GM12873 (cell line): ENCODE data around the gene RIMS3.

Experiments used
- TF ChIP-seq, protein P1 (sequence below): IDR thresholded peaks from 2 replicates; pipeline ENCODE4 v1.5.1; 2012; ENCODE audit warnings: low read depth, mild to moderate bottlenecking, moderate library complexity, low read length, control low read depth; ENCODE audit not compliant: insufficient read depth; ENCODE audit errors: missing control alignments

RIMS3 gene

DNA sequence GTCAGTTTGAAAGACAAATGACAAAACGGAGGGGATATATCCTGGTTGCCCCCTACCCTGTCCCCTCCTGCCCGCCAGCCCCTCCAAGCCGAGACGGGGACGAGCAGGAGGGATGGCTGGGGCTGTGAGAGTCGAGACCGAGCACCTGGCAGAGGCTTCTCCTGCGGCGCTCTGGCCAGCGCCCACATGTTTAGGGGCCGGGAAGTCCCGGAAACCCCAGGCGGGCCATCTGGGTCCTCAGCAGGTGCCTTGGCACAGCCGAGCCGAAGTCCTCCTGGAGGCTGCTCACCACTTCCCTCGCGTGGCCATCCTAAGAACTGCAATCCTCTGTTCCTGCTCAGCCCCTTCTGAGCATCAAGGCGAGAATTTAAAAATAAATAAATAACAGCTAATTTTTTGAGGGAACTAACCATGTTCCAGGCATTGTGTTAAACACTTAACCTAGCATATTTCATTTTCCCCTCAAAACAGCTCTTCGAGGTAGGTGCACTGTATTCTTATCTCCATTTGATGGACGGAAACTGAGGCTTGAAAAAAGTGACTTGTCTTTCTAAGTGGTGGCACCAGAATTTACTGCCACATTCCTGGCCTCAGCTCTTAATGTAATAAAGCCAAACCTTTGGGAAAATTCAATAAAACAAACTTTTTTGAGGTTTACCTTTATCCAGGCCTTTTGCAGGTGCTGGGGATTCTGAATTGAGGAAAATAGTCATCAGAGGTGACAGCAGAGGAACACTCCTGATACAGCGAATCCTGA, 3.5 kb upstream of the RIMS3 start:
- TF ChIP-seq, protein P1, sequence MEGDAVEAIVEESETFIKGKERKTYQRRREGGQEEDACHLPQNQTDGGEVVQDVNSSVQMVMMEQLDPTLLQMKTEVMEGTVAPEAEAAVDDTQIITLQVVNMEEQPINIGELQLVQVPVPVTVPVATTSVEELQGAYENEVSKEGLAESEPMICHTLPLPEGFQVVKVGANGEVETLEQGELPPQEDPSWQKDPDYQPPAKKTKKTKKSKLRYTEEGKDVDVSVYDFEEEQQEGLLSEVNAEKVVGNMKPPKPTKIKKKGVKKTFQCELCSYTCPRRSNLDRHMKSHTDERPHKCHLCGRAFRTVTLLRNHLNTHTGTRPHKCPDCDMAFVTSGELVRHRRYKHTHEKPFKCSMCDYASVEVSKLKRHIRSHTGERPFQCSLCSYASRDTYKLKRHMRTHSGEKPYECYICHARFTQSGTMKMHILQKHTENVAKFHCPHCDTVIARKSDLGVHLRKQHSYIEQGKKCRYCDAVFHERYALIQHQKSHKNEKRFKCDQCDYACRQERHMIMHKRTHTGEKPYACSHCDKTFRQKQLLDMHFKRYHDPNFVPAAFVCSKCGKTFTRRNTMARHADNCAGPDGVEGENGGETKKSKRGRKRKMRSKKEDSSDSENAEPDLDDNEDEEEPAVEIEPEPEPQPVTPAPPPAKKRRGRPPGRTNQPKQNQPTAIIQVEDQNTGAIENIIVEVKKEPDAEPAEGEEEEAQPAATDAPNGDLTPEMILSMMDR, result peak; percentile 95

DNA sequence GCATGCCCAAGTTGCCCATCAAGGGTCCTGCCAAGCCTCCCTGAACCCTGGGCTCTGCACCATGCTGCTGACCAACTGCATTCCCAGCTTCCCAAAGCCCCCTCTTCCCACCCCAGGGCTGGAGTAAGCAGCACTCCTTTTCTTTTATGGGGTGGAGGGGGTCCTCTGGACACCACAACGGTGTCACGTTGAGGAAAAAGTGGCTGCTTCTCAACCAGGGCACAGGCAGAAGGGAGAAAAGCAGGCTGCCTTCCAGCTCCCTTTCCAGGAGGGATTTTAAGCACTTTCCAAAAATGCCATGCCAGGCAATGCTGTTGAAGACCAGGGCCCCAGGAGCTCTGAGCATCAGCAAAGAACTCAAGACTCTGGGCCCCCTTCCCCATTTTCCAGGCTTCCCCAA, 691 bp downstream of the RIMS3 start:
- TF ChIP-seq, protein P1, result no peak

- TF ChIP-seq, protein P1, result no peak
Observed at GRCh38 chr1:40664167-40664537, 1.3 kb downstream of the RIMS3 start.

DNA sequence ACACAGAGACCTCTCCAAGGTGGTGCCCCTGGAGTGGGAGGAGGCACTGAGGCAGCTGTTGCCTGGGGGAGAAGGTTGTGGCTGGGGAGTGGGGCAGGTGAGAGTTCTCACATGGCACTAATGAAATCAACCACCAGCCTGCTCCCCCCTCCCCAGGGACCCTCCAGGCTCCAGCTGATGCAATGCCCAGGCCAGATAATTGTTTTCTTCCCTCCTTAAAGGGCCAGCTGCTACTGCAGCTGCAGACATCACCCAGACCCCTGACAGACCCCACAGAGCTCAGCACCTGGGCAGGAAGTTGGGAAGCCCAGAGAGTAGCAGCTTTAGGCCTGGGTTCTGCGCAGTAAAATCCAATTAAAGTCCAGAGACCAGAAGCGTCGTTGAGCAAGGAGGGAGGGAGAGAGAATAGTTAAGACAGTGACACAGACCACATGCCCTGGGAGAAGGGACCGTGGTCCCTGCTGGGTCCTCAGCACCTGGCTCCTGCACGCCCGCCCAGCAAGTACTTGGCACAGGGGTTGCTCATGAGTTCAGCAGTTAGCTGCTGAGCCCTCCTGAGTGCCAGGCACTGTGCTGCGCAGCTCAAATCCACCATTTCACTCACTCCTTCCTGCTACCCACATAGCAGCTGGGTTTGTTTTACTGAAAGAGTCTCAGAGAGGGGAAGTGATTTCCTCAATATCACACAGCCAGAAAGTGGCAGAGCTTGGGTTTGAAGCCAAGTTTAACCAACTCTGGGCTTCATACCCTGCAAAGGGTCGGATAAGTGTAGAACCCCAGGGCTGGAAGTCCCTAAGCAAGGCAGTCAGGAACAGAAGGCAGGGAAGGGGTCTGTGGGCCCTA, 1.9 kb downstream of the RIMS3 start:
- TF ChIP-seq, protein P1, result no peak

GRCh38 chr1:40662864-40663263, 2.6 kb downstream of the RIMS3 start:
- TF ChIP-seq, protein P1, result no peak

DNA sequence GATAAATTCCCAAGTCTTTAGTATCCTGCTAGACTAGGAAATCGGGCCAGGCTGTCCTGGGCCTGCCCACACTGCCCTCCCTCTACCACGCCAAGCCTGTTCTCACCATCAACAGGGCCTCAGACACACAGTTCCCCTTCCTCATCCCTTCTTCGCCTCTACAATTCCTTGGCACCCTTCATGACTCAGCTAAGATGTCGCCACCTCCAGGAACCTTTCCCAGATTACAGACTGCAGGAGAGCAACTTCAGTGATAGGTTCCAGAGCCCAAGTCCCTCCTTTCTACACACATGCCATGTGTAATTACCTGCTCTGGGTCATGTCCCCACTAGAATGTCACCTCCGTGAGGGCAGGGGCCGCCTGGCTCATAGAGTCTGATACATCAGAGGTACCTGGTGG, 3.3 kb downstream of the RIMS3 start:
- TF ChIP-seq, protein P1, result no peak

DNA sequence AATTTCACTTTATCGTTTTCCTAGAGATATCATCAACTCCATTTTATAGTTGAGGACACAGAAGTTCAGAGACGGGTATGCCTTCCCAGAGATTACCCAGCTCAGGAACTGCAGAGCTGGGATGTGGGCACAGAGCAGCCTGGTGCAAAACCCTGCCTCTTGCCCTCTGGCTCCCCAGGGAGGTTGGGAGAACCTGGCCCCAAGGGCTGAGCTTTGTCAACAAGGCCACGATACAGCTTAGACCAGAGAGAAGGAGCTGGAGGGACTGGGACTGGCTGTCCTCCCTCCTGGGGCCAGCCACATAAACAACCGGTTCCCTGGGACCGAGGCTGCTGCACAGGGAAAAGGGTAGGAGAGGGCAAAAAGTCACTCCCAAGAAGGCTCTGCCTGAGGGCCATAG, 3.8 kb downstream of the RIMS3 start:
- TF ChIP-seq, protein P1, result no peak
